ENCODE measurements around the gene GAK.
"Not testable (repeated sequence)": the region's sequence is repeated elsewhere in the genome, so short reads cannot be mapped to it uniquely, and the experiment has no call there.

GAK gene

DNA sequence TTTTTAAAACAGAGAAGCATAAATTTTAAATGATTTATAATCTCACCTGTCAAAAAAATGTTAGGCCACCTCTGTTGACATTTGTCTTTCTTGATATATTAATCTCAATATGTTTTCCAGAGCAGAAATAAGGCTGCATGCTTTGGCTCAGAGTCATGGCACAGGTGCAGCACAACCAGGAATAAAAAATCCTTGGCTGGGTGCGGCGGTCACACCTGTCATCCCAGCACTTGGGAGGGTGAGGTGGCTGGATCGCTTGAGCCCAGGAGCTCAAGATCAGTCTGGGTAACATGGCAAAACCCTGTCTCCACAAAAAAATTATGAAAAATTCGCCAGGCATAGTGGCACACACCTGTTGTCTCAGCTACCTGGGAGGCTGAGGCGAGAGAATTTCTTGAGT is 124.3 kb downstream of the GAK start:
- H3K9ac ChIP-seq (ENCODE audit: low read depth, low read length) = no peak overlapping the region

DNA sequence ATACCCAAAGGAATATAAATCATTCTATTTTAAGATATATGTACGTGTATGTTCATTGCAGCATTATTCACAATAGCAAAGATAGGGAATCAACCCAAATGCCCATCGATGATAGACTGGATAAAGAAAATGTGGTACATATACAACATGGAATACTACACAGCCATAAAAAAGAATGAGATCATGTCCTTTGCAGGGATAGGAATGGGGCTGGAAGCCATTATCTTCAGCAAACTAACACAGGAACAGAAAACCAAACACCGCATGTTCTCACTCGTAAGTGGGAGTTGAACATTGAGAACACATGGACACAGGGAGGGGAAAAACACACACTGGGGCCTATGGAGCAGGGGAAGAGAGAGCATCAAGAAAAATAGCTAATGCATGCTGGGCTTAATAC is 125.1 kb downstream of the GAK start:
- not testable (repeated sequence) for H3K4me3 ChIP-seq (ENCODE audit: low read depth in 1 of 2, low read length in 2 of 2); H3K4me2 ChIP-seq (ENCODE audit: insufficient read depth, low read length); H4K20me1 ChIP-seq (ENCODE audit: insufficient read depth, low read length); H3K9ac ChIP-seq (ENCODE audit: low read depth, low read length); H3K79me2 ChIP-seq (ENCODE audit: insufficient read depth, low read length); H3K4me1 ChIP-seq (ENCODE audit: insufficient read depth, low read length); DNase-seq; ATAC-seq (ENCODE audit: insufficient read depth, low read depth); H3K9me3 ChIP-seq (ENCODE audit: insufficient read depth, low read length, severe bottlenecking); H2AFZ ChIP-seq (ENCODE audit: low read depth, low read length); H3K27me3 ChIP-seq (ENCODE audit: insufficient read depth, low read length, poor library complexity); H3K27ac ChIP-seq (ENCODE audit: low read length); H3K36me3 ChIP-seq (ENCODE audit: insufficient read depth, low read length)

More for the DNA sequence above, 124.3 kb downstream of the GAK start:
- no peaks in the 10 kb centered on the region for H3K27me3 ChIP-seq (ENCODE audit: insufficient read depth, low read length, poor library complexity)
- H2AFZ ChIP-seq (ENCODE audit: low read depth, low read length) = no peak overlapping the region
- no peaks in the 10 kb centered on the region for H3K79me2 ChIP-seq (ENCODE audit: insufficient read depth, low read length)
- H3K4me1 ChIP-seq (ENCODE audit: insufficient read depth, low read length) = no peaks in the 10 kb centered on the region
- H3K4me2 ChIP-seq (ENCODE audit: insufficient read depth, low read length) = no peak overlapping the region
- H3K27ac ChIP-seq (ENCODE audit: low read length) = no peak overlapping the region
- DNase-seq (no peak), ATAC-seq (ENCODE audit: insufficient read depth, low read depth) (no peak)
- H4K20me1 ChIP-seq (ENCODE audit: insufficient read depth, low read length) = no peaks in the 10 kb centered on the region
- no peak overlapping the region for H3K4me3 ChIP-seq (ENCODE audit: low read depth in 1 of 2, low read length in 2 of 2)
- no peaks in the 10 kb centered on the region for H3K36me3 ChIP-seq (ENCODE audit: insufficient read depth, low read length)
- TF ChIP-seq, protein P1, sequence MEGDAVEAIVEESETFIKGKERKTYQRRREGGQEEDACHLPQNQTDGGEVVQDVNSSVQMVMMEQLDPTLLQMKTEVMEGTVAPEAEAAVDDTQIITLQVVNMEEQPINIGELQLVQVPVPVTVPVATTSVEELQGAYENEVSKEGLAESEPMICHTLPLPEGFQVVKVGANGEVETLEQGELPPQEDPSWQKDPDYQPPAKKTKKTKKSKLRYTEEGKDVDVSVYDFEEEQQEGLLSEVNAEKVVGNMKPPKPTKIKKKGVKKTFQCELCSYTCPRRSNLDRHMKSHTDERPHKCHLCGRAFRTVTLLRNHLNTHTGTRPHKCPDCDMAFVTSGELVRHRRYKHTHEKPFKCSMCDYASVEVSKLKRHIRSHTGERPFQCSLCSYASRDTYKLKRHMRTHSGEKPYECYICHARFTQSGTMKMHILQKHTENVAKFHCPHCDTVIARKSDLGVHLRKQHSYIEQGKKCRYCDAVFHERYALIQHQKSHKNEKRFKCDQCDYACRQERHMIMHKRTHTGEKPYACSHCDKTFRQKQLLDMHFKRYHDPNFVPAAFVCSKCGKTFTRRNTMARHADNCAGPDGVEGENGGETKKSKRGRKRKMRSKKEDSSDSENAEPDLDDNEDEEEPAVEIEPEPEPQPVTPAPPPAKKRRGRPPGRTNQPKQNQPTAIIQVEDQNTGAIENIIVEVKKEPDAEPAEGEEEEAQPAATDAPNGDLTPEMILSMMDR (IDR thresholded peaks at IDR 0.05; ENCODE audit: borderline replicate concordance, extremely low read depth, low read length, poor library complexity, severe bottlenecking) = no peak
- TF ChIP-seq EZH2 (IDR thresholded peaks at IDR 0.05; ENCODE audit: borderline replicate concordance, low read depth, low read length, severe bottlenecking) = no peak
- no peaks in the 10 kb centered on the region for H3K9me3 ChIP-seq (ENCODE audit: insufficient read depth, low read length, severe bottlenecking)

DNA sequence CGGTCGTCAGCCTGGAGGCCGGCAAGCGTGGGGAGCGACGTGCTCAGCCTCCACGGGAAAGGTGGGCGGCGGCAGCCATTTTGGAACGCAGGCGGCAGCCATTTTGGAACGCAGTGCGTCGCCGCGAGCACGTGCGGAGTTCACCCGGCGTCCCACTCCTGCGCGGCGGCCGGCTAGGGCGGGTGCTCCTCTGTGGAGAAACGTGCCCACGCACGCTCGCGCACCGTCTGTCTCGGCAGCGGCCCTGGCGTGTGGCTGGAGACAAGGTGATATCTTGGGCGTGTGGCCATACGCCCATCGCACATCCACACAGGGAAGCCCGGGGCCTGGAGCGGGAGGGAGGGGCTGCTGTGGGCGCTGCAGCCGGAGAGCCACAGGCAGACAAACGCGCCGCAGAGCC is 127.3 kb downstream of the GAK start:
- TF ChIP-seq, protein P1 (IDR thresholded peaks at IDR 0.05; ENCODE audit: borderline replicate concordance, extremely low read depth, low read length, poor library complexity, severe bottlenecking) = no peak
- TF ChIP-seq EZH2 (IDR thresholded peaks at IDR 0.05; ENCODE audit: borderline replicate concordance, low read depth, low read length, severe bottlenecking) = no peak
- H3K79me2 ChIP-seq (ENCODE audit: insufficient read depth, low read length) = no peaks in the 10 kb centered on the region
- DNase-seq (no peak), ATAC-seq (ENCODE audit: insufficient read depth, low read depth) (no peak)
- H4K20me1 ChIP-seq (ENCODE audit: insufficient read depth, low read length) = no peaks in the 10 kb centered on the region
- H2AFZ ChIP-seq (ENCODE audit: low read depth, low read length) = no peak overlapping the region
- no peak overlapping the region for H3K9ac ChIP-seq (ENCODE audit: low read depth, low read length)
- no peak overlapping the region for H3K27ac ChIP-seq (ENCODE audit: low read length)
- H3K4me3 ChIP-seq (ENCODE audit: low read depth in 1 of 2, low read length in 2 of 2) = no peak overlapping the region
- H3K4me1 ChIP-seq (ENCODE audit: insufficient read depth, low read length) = no peaks in the 10 kb centered on the region
- no peaks in the 10 kb centered on the region for H3K27me3 ChIP-seq (ENCODE audit: insufficient read depth, low read length, poor library complexity)
- no peak overlapping the region for H3K4me2 ChIP-seq (ENCODE audit: insufficient read depth, low read length)
- no peaks in the 10 kb centered on the region for H3K36me3 ChIP-seq (ENCODE audit: insufficient read depth, low read length)
- no peaks in the 10 kb centered on the region for H3K9me3 ChIP-seq (ENCODE audit: insufficient read depth, low read length, severe bottlenecking)

DNA sequence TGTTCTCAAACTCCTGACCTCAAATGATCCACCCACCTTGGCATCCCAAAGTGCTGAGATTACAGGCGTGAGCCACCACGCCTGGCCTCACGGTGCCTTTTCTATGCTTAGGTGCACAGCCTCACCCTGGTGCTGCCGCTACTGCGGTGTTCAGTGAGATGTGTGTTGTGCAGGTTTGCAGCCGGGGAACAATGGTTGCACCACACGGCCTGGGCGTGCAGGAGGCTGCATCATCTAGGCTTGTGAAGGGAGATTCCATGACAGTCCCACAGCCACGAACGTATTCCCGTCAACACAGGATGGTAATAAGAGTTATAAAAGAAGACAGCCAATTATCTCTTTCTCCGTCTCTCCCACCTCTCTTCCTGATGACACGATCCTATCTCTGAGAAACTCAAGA is 128.2 kb downstream of the GAK start:
- ATAC-seq (ENCODE audit: insufficient read depth, low read depth) (no peak), DNase-seq (no peak)
- H4K20me1 ChIP-seq (ENCODE audit: insufficient read depth, low read length) = no peaks in the 10 kb centered on the region
- no peaks in the 10 kb centered on the region for H3K79me2 ChIP-seq (ENCODE audit: insufficient read depth, low read length)
- TF ChIP-seq EZH2 (IDR thresholded peaks at IDR 0.05; ENCODE audit: borderline replicate concordance, low read depth, low read length, severe bottlenecking) = no peak
- TF ChIP-seq, protein P1 (IDR thresholded peaks at IDR 0.05; ENCODE audit: borderline replicate concordance, extremely low read depth, low read length, poor library complexity, severe bottlenecking) = no peak
- H2AFZ ChIP-seq (ENCODE audit: low read depth, low read length) = no peak overlapping the region
- H3K9me3 ChIP-seq (ENCODE audit: insufficient read depth, low read length, severe bottlenecking) = no peaks in the 10 kb centered on the region
- H3K9ac ChIP-seq (ENCODE audit: low read depth, low read length) = no peak overlapping the region
- no peaks in the 10 kb centered on the region for H3K4me1 ChIP-seq (ENCODE audit: insufficient read depth, low read length)
- H3K4me2 ChIP-seq (ENCODE audit: insufficient read depth, low read length) = no peak overlapping the region
- H3K4me3 ChIP-seq (ENCODE audit: low read depth in 1 of 2, low read length in 2 of 2) = no peak overlapping the region
- H3K27ac ChIP-seq (ENCODE audit: low read length) = no peak overlapping the region
- H3K27me3 ChIP-seq (ENCODE audit: insufficient read depth, low read length, poor library complexity) = no peaks in the 10 kb centered on the region
- H3K36me3 ChIP-seq (ENCODE audit: insufficient read depth, low read length) = no peaks in the 10 kb centered on the region
